HepG2 (cell line): Measurements from ENCODE around the gene CMTM4. TPM values are rescaled to one million over a fixed set of nuclear protein-coding genes. Genes with fewer than 3 reads are reported as not detected.
A peak's percentile ranks its signal among the peaks of the same experiment; 100 is the strongest.

ENCODE experiments used
- CENPX ChIP-seq: sonication (generic); formaldehyde crosslinking; IDR thresholded peaks from 2 replicates; pipeline ENCODE4 v1.9.0; 2021; ENCODE audit warnings: mild to moderate bottlenecking, missing genetic modification reagents, moderate library complexity
- ERF ChIP-seq: IDR thresholded peaks from 2 replicates; pipeline ENCODE4 v1.6.1; 2018; ENCODE audit warnings: missing biosample characterization, missing genetic modification reagents
- ETV5 ChIP-seq: IDR thresholded peaks from 2 replicates; pipeline ENCODE4 v1.6.1; 2018; ENCODE audit warnings: missing biosample characterization, missing genetic modification reagents, inconsistent platforms, borderline replicate concordance
- FOXK2 ChIP-seq: fragments of 450-650 bp; IDR thresholded peaks from 2 replicates; pipeline ENCODE4 v1.6.1; 2016
- FOXM1 ChIP-seq: sonication (generic); formaldehyde crosslinking; IDR thresholded peaks from 2 replicates; pipeline ENCODE4 v1.5.0; 2020; ENCODE audit warnings: missing genetic modification reagents
- GATAD1 ChIP-seq: IDR thresholded peaks from 2 replicates; pipeline ENCODE4 v1.6.1; 2016; ENCODE audit warnings: missing genetic modification reagents, missing compliant biosample characterization
- HDAC6 ChIP-seq: fragments of 200-600 bp; sonication (generic); IDR thresholded peaks from 2 replicates; pipeline ENCODE4 v1.7.0; 2017; ENCODE audit warnings: mild to moderate bottlenecking, antibody characterized with exemption, low read length, low read depth
- HNRNPH1 ChIP-seq: fragments of 200-400 bp; formaldehyde crosslinking; optimal IDR thresholded peaks from 2 replicates; pipeline ENCODE3; 2017; ENCODE audit warnings: mild to moderate bottlenecking, low read depth, low read length
- MIXL1 ChIP-seq: IDR thresholded peaks from 2 replicates; pipeline ENCODE4 v1.6.1; 2016
- MLXIP ChIP-seq: sonication (generic); formaldehyde crosslinking; IDR thresholded peaks from 2 replicates; pipeline ENCODE4 v1.9.0; 2021; ENCODE audit warnings: missing genetic modification reagents, borderline replicate concordance
- PRPF4 ChIP-seq: fragments of 200-400 bp; formaldehyde crosslinking; IDR thresholded peaks from 2 replicates; pipeline ENCODE4 v1.6.1; 2016; ENCODE audit warnings: low read length, low read depth; ENCODE audit not compliant: poor library complexity, severe bottlenecking
- RARA ChIP-seq: IDR thresholded peaks from 2 replicates; pipeline ENCODE4 v1.6.1; 2016; ENCODE audit warnings: missing genetic modification reagents, missing compliant biosample characterization
- TAF1 ChIP-seq: sonication (generic); formaldehyde crosslinking; IDR thresholded peaks from 2 replicates; pipeline ENCODE4 v1.4.0; 2020; ENCODE audit warnings: missing genetic modification reagents
- ZBTB34 ChIP-seq: sonication (generic); formaldehyde crosslinking; IDR thresholded peaks from 2 replicates; pipeline ENCODE4 v1.8.0; 2022; ENCODE audit warnings: mild to moderate bottlenecking, missing genetic modification reagents
- ZFP90 ChIP-seq: sonication (generic); formaldehyde crosslinking; IDR thresholded peaks from 2 replicates; pipeline ENCODE4 v1.8.0; 2022; ENCODE audit warnings: missing genetic modification reagents, mild to moderate bottlenecking, inconsistent platforms, borderline replicate concordance
- ZMYM4 ChIP-seq: sonication (generic); formaldehyde crosslinking; IDR thresholded peaks from 2 replicates; pipeline ENCODE4 v1.8.1; 2023; ENCODE audit warnings: mild to moderate bottlenecking, missing genetic modification reagents
- ZNF180 ChIP-seq: sonication (generic); formaldehyde crosslinking; IDR thresholded peaks from 2 replicates; pipeline ENCODE4 v1.4.0; 2020; ENCODE audit warnings: low read depth, missing genetic modification reagents, borderline replicate concordance
- ZNF224 ChIP-seq: sonication (generic); formaldehyde crosslinking; IDR thresholded peaks from 2 replicates; pipeline ENCODE4 v1.5.0; 2020; ENCODE audit warnings: mild to moderate bottlenecking, missing genetic modification reagents
- ZNF282 ChIP-seq: fragments of 450-650 bp; IDR thresholded peaks from 2 replicates; pipeline ENCODE4 v1.6.1; 2018; ENCODE audit not compliant: partially characterized antibody
- ZNF317 ChIP-seq: sonication (generic); formaldehyde crosslinking; IDR thresholded peaks from 2 replicates; pipeline ENCODE4 v1.5.0; 2020; ENCODE audit warnings: mild to moderate bottlenecking, missing genetic modification reagents
- ZNF572 ChIP-seq: sonication (generic); formaldehyde crosslinking; IDR thresholded peaks from 2 replicates; pipeline ENCODE4 v1.5.1; 2020; ENCODE audit warnings: mild to moderate bottlenecking, missing genetic modification reagents
- ZNF678 ChIP-seq: sonication (generic); formaldehyde crosslinking; IDR thresholded peaks from 2 replicates; pipeline ENCODE4 v1.4.0; 2020; ENCODE audit warnings: mild to moderate bottlenecking, missing genetic modification reagents
- ZSCAN9 ChIP-seq: IDR thresholded peaks from 2 replicates; pipeline ENCODE4 v1.6.1; 2016; ENCODE audit warnings: borderline replicate concordance
- polyA plus RNA-seq, 8 experiments: library from polyadenylated mRNA; depleted of rRNA in 3 of 8; stranded (reverse) in 7 of 8; unstranded in 1 of 8; fragments of >200 nt; fragmentation: Illumina TruSeq in 4 of 8; extraction: Trizol in 4 of 8; gene quantifications; 2 replicates each; pipeline versions ENCODE4 v1.2.1 to v1.2.3, GENCODE V29; 2011 to 2016; ENCODE audit warnings: low read depth in 4 of 8, missing spikeins in 1 of 8, mixed read lengths in 1 of 8; ENCODE audit not compliant: insufficient read depth in 1 of 8
- total RNA-seq, 5 experiments: library from RNA; depleted of rRNA; stranded (reverse); fragments of >200 nt; fragmentation: Illumina TruSeq; extraction: Trizol; gene quantifications; 2 replicates each; pipeline ENCODE4 v1.2.3, GENCODE V29; 2016; ENCODE audit warnings: low read depth in 1 of 5
- TF ChIP-seq, protein P1 (sequence below): sonication (generic); formaldehyde crosslinking; IDR thresholded peaks from 2 replicates; pipeline ENCODE4 v1.5.0; 2020; ENCODE audit warnings: missing genetic modification reagents, mild to moderate bottlenecking, borderline replicate concordance

CMTM4 gene
- total and polyA plus RNA-seq, 2 of the 13 experiments (the other 11 are each of a cell fraction or from before 2014, with no cell fraction given) = 32.0 to 36.3 TPM

DNA sequence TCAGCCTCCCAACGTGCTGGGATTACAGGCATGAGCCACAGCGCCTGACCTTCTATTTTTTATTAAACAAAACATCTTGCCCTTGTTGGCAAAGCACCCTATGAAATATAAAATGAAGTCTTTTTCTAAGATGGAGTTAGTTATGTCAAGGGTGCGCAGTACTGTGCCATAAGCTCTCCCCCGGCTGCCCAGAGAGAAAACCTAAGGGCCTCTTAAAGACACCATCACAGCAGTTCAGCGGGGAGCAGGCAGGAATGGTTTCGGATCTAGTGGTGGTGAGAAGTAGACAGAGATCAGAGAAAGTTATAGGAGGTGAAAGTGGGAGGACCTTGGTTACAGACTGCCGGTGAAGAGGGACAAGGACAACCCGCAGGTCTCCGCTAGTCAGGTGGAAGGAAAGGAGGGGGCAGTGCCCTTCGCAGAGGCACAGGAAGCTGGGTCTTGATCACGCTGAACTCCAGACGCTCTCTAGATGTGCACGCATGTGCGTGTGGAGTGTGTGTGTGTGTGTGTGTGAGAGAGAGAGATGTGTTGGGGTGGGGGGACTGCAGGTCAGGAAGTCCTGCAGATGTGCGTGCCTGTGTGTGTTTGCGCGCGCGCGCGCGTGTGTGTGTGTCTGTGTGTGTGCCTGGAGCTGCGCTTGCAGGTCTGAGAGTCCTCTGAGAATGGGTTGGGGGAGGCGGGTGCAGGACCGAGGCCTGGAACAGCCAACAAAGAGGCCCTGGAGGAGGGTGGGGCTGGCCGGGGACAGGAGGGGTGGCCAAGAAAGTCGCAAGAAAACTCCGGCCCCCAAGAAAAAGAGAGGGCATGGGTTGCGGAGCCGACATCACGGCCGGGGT, 92.8 kb downstream of the CMTM4 start (continued):
- TF ChIP-seq HDAC6 (no peak), MLXIP (CRISPR knock-in tag) (no peak), ZNF678 (CRISPR knock-in tag) (no peak), ETV5 (CRISPR knock-in tag) (peak; percentile 45), FOXM1 (CRISPR knock-in tag) (no peak), ZNF317 (CRISPR knock-in tag) (peak; percentile 56), RARA (CRISPR knock-in tag) (peak; percentile 61; the same call in 1 of the 2 replicates), TAF1 (0 out of 2 replicates have a peak, but pooled peaks have one; percentile 25), ZNF572 (CRISPR knock-in tag) (no peak), PRPF4 (no peak), MIXL1 (CRISPR knock-in tag) (0 out of 2 replicates have a peak, but pooled peaks have one; percentile 16), ZNF224 (CRISPR knock-in tag) (no peak), HNRNPH1 (no peak), ERF (no peak), ZNF180 (no peak), ZFP90 (CRISPR knock-in tag) (peak; percentile 86; the same call in 1 of the 2 replicates), ZBTB34 (CRISPR knock-in tag) (no peak), FOXK2 (no peak), CENPX (CRISPR knock-in tag) (no peak), ZNF282 (peak; percentile 26), GATAD1 (CRISPR knock-in tag) (peak; percentile 61), ZSCAN9 (CRISPR knock-in tag) (peak; percentile 26; the same call in 1 of the 2 replicates), ZMYM4 (CRISPR knock-in tag) (peak; percentile 12; the same call in 1 of the 2 replicates)
- TF ChIP-seq, protein P1, sequence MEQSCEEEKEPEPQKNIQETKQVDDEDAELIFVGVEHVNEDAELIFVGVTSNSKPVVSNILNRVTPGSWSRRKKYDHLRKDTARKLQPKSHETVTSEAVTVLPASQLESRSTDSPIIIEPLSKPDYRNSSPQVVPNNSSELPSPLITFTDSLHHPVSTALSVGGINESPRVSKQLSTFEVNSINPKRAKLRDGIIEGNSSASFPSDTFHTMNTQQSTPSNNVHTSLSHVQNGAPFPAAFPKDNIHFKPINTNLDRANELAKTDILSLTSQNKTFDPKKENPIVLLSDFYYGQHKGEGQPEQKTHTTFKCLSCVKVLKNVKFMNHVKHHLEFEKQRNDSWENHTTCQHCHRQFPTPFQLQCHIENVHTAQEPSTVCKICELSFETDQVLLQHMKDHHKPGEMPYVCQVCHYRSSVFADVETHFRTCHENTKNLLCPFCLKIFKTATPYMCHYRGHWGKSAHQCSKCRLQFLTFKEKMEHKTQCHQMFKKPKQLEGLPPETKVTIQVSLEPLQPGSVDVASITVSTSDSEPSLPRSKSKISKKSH (CRISPR knock-in tag) = peak; percentile 90
